ENCODE data around the gene ZNF318. TPM values are rescaled to one million over a fixed set of nuclear protein-coding genes. Genes with fewer than 3 reads are reported as not detected.

Gene ZNF318
- total and polyA plus RNA-seq, 2 donors (not counting 3 experiments of a cell fraction or from before 2014, with no cell fraction given), result 7.1 to 13.6 TPM

DNA sequence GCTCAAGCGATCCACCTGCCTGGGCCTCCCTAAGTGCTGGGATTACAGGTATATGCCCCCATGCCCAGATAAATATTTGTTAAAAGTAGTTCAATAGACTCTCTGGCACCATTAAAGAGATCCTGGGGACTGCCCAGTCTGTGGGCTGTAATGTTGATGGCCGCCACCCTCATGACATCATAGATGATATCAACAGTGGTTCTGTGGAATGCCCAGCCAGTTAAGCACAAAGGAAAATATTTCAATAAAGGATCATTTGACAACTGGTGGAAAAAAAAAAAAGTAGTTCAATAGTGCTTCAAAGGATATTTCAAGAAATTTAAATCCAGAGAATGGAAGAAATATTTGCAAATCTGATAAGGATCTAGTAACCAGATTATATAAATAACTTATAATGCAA is 59.3 kb downstream of the ZNF318 start:
- H4K20me1 ChIP-seq (replicated peaks; ENCODE audit: control insufficient read depth, extremely low read depth, insufficient read depth, low read length), result no peaks in the 10 kb centered on the region
- TF ChIP-seq JUN (IDR thresholded peaks at IDR 0.05; ENCODE audit: borderline replicate concordance, insufficient read depth, insufficient read length, low read depth) (no peak), MYC (IDR thresholded peaks at IDR 0.05; ENCODE audit: low read depth, low read length) (no peak), POLR2A (IDR thresholded peaks at IDR 0.05; ENCODE audit: low read depth, low read length) (no peak), EZH2 (IDR thresholded peaks at IDR 0.05; ENCODE audit: borderline replicate concordance, low read depth, low read length, severe bottlenecking) (no peak)
- TF ChIP-seq, protein P1, sequence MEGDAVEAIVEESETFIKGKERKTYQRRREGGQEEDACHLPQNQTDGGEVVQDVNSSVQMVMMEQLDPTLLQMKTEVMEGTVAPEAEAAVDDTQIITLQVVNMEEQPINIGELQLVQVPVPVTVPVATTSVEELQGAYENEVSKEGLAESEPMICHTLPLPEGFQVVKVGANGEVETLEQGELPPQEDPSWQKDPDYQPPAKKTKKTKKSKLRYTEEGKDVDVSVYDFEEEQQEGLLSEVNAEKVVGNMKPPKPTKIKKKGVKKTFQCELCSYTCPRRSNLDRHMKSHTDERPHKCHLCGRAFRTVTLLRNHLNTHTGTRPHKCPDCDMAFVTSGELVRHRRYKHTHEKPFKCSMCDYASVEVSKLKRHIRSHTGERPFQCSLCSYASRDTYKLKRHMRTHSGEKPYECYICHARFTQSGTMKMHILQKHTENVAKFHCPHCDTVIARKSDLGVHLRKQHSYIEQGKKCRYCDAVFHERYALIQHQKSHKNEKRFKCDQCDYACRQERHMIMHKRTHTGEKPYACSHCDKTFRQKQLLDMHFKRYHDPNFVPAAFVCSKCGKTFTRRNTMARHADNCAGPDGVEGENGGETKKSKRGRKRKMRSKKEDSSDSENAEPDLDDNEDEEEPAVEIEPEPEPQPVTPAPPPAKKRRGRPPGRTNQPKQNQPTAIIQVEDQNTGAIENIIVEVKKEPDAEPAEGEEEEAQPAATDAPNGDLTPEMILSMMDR (IDR thresholded peaks at IDR 0.05; ENCODE audit: extremely low read depth in 1 of 2, insufficient read depth in 1 of 2, low read depth in 1 of 2, low read length in 2 of 2), result no peak
- BruUV-seq (replicated peaks), result no TSS peak
- ChIA-PET CTCF (no interaction called here), POLR2A (no interaction called here)
- no peaks in the 10 kb centered on the region for H3K79me2 ChIP-seq (ENCODE audit: control insufficient read depth, insufficient read depth, low read length)
- DNase-seq (ENCODE audit: low read depth, low spot score) (no peak), FAIRE-seq (no peak)
- H3K27me3 ChIP-seq (ENCODE audit: control insufficient read depth in 2 of 2, insufficient read depth in 2 of 2, low read length in 2 of 2), result peaks cover 13 to 16% of the 10 kb centered on the region in 2 experiments
- no peaks in the 10 kb centered on the region for H3K9me1 ChIP-seq (replicated peaks; ENCODE audit: control insufficient read depth, extremely low read depth, insufficient read depth, low read length)
- H3K4me2 ChIP-seq (ENCODE audit: insufficient read depth, low read length), result no peak overlapping the region
- H3K4me3 ChIP-seq (replicated peaks in 1 of 3; ENCODE audit: insufficient read depth in 1 of 3, low read depth in 1 of 3, low read length in 3 of 3), result no peak overlapping the region
- peaks cover 8% of the 10 kb centered on the region for H3K4me1 ChIP-seq (ENCODE audit: control insufficient read depth, extremely low read depth, insufficient read depth, low read length)
- H3K36me3 ChIP-seq (ENCODE audit: control insufficient read depth in 2 of 2, extremely low read depth in 1 of 2, insufficient read depth in 2 of 2, low read length in 2 of 2), result no peaks in the 10 kb centered on the region
- no peak overlapping the region for H2AFZ ChIP-seq (ENCODE audit: low read depth, low read length)
- H3K27ac ChIP-seq (ENCODE audit: insufficient read depth, low read depth, low read length), result no peak overlapping the region
- dilution Hi-C loops (cut with MboI; ENCODE audit: extremely low pct_ligation_motif_present, low sequenced_read_pairs), result no loop called here
- no peaks in the 10 kb centered on the region for H3K9me3 ChIP-seq (replicated peaks; ENCODE audit: control insufficient read depth, insufficient read depth, low read length)
- intact Hi-C loops (cut with micrococcal nuclease), result no loop called here
- H3K9ac ChIP-seq (replicated peaks; ENCODE audit: extremely low read depth, insufficient read depth, low read length), result no peak overlapping the region

DNA sequence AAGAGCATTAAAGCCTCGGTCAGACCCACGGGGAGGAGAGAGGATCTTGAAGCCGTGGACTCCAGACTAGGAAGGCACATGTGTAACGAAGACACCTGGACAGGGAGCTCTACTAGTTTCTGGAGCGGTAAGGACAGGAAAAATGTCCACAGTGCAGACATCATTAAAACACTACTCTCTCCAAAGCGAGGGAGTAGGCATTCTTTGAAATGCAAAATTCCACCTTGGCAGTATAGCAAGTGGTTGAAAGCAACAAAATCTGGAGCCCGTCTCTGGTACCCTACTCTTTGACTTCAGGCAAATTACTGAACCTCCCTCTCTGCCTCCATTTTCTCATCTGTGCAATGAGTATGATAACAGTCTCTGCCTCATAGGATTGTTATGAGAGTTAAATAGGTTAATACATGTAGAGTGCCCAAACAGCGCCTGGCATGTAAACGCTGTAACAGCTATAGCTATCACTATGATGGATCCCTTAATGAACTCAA is 60.4 kb downstream of the ZNF318 start:
- ChIA-PET POLR2A (no interaction called here), CTCF (interaction anchor here (0.9 to 1.4 kb wide), 4 partner anchors 9 to 60 kb away, joined by 3 to 6 read pairs (median 4); partner anchors contain the start of gene ZNF318)
- Histone ChIP-seq H2AFZ (ENCODE audit: low read depth, low read length) (peak overlapping the region; percentile 82), H3K9ac (replicated peaks; ENCODE audit: extremely low read depth, insufficient read depth, low read length) (no peak overlapping the region), H3K9me3 (replicated peaks; ENCODE audit: control insufficient read depth, insufficient read depth, low read length) (no peaks in the 10 kb centered on the region), H3K9me1 (replicated peaks; ENCODE audit: control insufficient read depth, extremely low read depth, insufficient read depth, low read length) (no peaks in the 10 kb centered on the region), H4K20me1 (replicated peaks; ENCODE audit: control insufficient read depth, extremely low read depth, insufficient read depth, low read length) (no peaks in the 10 kb centered on the region), H3K4me1 (ENCODE audit: control insufficient read depth, extremely low read depth, insufficient read depth, low read length) (peaks cover 8% of the 10 kb centered on the region), H3K4me3 (replicated peaks in 1 of 3; ENCODE audit: insufficient read depth in 1 of 3, low read depth in 1 of 3, low read length in 3 of 3) (peak overlapping the region in 1 of 3 experiments; percentile 15), H3K79me2 (ENCODE audit: control insufficient read depth, insufficient read depth, low read length) (no peaks in the 10 kb centered on the region), H3K27me3 (ENCODE audit: control insufficient read depth in 2 of 2, insufficient read depth in 2 of 2, low read length in 2 of 2) (peaks cover 13 to 16% of the 10 kb centered on the region in 2 experiments), H3K27ac (ENCODE audit: insufficient read depth, low read depth, low read length) (no peak overlapping the region), H3K36me3 (ENCODE audit: control insufficient read depth in 2 of 2, extremely low read depth in 1 of 2, insufficient read depth in 2 of 2, low read length in 2 of 2) (no peaks in the 10 kb centered on the region), H3K4me2 (ENCODE audit: insufficient read depth, low read length) (no peak overlapping the region)
- FAIRE-seq (no peak), DNase-seq (ENCODE audit: low read depth, low spot score) (no peak)
- dilution Hi-C loops (cut with MboI; ENCODE audit: extremely low pct_ligation_motif_present, low sequenced_read_pairs), result no loop called here
- no TSS peak for BruUV-seq (replicated peaks)
- intact Hi-C loops (cut with micrococcal nuclease), result no loop called here
- no peak for TF ChIP-seq GATA2 (IDR thresholded peaks at IDR 0.05; ENCODE audit: insufficient read depth, insufficient read length, low read depth, low read length)
- TF ChIP-seq, protein P1 (IDR thresholded peaks at IDR 0.05; ENCODE audit: extremely low read depth in 1 of 2, insufficient read depth in 1 of 2, low read depth in 1 of 2, low read length in 2 of 2), result no peak
- TF ChIP-seq MYC (IDR thresholded peaks at IDR 0.05; ENCODE audit: low read depth, low read length), result no peak
